MCF 10A (cell line): ENCODE data around the gene C6. TPM values are rescaled to one million over a fixed set of nuclear protein-coding genes. Genes with fewer than 3 reads are reported as not detected.

ENCODE experiments used
- BruUV-seq: library from RNA; stranded (reverse); fragments of 400-500 nt; replicated peaks from 2 replicates; lab custom pipeline; 2021; lab: Mats Ljungman, UMichigan
- CTCF ChIA-PET: fragments of 300-600 bp; sonication (Branson Sonifier 250); formaldehyde crosslinking; extraction: SDS; loops from one replicate; lab custom pipeline; 2021; ENCODE audit warnings: antibody characterized with exemption, inconsistent platforms; lab: Yijun Ruan, JAX
- POLR2A ChIA-PET: fragments of 300-600, 350-650 bp; sonication (Branson Sonifier 250); formaldehyde crosslinking; extraction: SDS; loops from one replicate; lab custom pipeline; 2020; ENCODE audit warnings: antibody characterized with exemption, inconsistent platforms; lab: Yijun Ruan, JAX
- DNase-seq: peaks from one replicate; pipeline ENCODE4 v3.0.0-alpha.2; 2018; ENCODE audit not compliant: unreplicated experiment
- H3K27ac Mint-ChIP-seq: one replicate; pipeline ENCODE4 v1.8.0; 2022; ENCODE audit warnings: mild to moderate bottlenecking, low read depth, mixed read lengths; ENCODE audit not compliant: unreplicated experiment
- H3K27me3 Mint-ChIP-seq: one replicate; pipeline ENCODE4 v1.8.0; 2022; ENCODE audit warnings: mixed read lengths; ENCODE audit not compliant: insufficient read depth, unreplicated experiment
- H3K36me3 Mint-ChIP-seq: one replicate; pipeline ENCODE4 v1.8.0; 2022; ENCODE audit warnings: mild to moderate bottlenecking, moderate library complexity, mixed read lengths; ENCODE audit not compliant: insufficient read depth, unreplicated experiment
- H3K4me1 Mint-ChIP-seq: one replicate; pipeline ENCODE4 v1.8.0; 2022; ENCODE audit warnings: mixed read lengths; ENCODE audit not compliant: insufficient read depth, unreplicated experiment
- H3K4me3 Mint-ChIP-seq: one replicate; pipeline ENCODE4 v1.8.0; 2022; ENCODE audit warnings: mild to moderate bottlenecking, moderate library complexity, mixed read lengths; ENCODE audit not compliant: unreplicated experiment
- H3K9me3 Mint-ChIP-seq: one replicate; pipeline ENCODE4 v1.8.0; 2022; ENCODE audit warnings: mixed read lengths; ENCODE audit not compliant: unreplicated experiment
- intact Hi-C: fragments of 100-400 bp; cut with micrococcal nuclease; formaldehyde crosslinking; loops from 2 replicates; pipeline ENCODE4 v1.14.1; 2022
- total RNA-seq: library from RNA; stranded (reverse); gene quantifications from 2 replicates; pipeline ENCODE4 v1.2.3, GENCODE V29; 2022
- TF ChIP-seq, protein P1 (sequence below): fragments of 200-600 bp; IDR thresholded peaks from one replicate; pipeline ENCODE4 v1.8.0; 2022; ENCODE audit warnings: antibody characterized with exemption, mild to moderate bottlenecking; ENCODE audit not compliant: unreplicated experiment

The C6 gene
- total RNA-seq, 1 experiment from 2014 or later = not detected

- ChIA-PET CTCF (no interaction called here), POLR2A (no interaction called here)
- BruUV-seq = no TSS peak
- TF ChIP-seq, protein P1, sequence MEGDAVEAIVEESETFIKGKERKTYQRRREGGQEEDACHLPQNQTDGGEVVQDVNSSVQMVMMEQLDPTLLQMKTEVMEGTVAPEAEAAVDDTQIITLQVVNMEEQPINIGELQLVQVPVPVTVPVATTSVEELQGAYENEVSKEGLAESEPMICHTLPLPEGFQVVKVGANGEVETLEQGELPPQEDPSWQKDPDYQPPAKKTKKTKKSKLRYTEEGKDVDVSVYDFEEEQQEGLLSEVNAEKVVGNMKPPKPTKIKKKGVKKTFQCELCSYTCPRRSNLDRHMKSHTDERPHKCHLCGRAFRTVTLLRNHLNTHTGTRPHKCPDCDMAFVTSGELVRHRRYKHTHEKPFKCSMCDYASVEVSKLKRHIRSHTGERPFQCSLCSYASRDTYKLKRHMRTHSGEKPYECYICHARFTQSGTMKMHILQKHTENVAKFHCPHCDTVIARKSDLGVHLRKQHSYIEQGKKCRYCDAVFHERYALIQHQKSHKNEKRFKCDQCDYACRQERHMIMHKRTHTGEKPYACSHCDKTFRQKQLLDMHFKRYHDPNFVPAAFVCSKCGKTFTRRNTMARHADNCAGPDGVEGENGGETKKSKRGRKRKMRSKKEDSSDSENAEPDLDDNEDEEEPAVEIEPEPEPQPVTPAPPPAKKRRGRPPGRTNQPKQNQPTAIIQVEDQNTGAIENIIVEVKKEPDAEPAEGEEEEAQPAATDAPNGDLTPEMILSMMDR = no peak
- Mint-ChIP-seq H3K4me3 (no peak overlapping the region), H3K9me3 (no peaks in the 10 kb centered on the region), H3K4me1 (no peaks in the 10 kb centered on the region), H3K27ac (no peak overlapping the region), H3K27me3 (no peaks in the 10 kb centered on the region), H3K36me3 (no peaks in the 10 kb centered on the region)
- intact Hi-C loops = no loop called here
- no peak for DNase-seq
Observed at GRCh38 chr5:41120600-41120999, 92.7 kb downstream of the C6 start.

DNA sequence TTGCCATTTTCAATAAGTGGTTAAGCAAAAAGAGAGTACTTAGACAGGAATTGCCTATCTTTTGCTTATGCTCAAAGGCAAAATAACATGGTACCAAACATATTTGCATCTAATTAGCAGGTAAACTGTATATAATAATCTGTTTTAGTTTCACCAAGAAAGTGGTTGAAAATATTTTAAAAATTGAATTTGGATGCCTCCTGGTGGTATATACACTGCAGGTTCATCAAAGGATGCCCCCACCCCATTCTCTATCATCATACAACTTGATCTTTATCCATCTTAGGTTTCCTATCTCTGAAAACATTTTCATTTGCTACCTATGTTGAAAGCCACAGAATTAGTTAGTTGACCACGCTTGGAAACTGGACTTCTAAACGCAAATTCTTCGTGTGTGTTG lies 95.2 kb downstream of the C6 start:
- no peaks in the 10 kb centered on the region for H3K9me3 Mint-ChIP-seq
- POLR2A ChIA-PET = no interaction called here
- BruUV-seq = no TSS peak
- no peaks in the 10 kb centered on the region for H3K27me3 Mint-ChIP-seq
- no peak for DNase-seq
- H3K4me1 Mint-ChIP-seq = no peaks in the 10 kb centered on the region
- H3K27ac Mint-ChIP-seq = no peak overlapping the region
- H3K36me3 Mint-ChIP-seq = no peaks in the 10 kb centered on the region
- CTCF ChIA-PET = interaction anchor here (1.7 kb wide), 1 partner anchor 213 kb away, joined by 5 read pairs; no protein-coding TSS in a partner anchor
- intact Hi-C loops = loop anchor here (10.0 kb wide), 1 partner anchor 213 kb away; the partner anchor contains the start of gene C7
- TF ChIP-seq, protein P1 = no peak
- no peak overlapping the region for H3K4me3 Mint-ChIP-seq

DNA sequence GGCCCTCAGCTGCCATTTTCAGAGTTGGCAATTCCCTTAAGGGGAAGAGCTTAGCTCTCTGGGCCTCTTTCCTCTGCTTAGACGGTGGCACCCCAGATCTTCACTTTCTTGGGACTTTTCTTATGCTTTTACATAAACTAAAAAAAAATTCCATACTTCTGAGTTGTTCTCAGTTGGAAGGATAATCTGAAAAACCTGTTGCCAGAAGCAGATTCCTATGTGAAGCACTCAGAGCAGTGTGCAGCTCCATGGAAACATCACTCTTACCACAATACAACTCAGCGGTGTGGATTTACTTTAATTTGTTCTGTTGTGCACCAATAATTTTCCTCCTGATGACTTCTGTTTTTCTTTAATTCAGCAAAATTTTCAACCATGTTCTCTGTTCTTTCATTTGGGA lies 98.1 kb downstream of the C6 start:
- no peak overlapping the region for H3K4me3 Mint-ChIP-seq
- no peak overlapping the region for H3K27ac Mint-ChIP-seq
- no peaks in the 10 kb centered on the region for H3K27me3 Mint-ChIP-seq
- TF ChIP-seq, protein P1 = no peak
- BruUV-seq = no TSS peak
- ChIA-PET POLR2A (interaction anchor here (1.1 kb wide), 1 partner anchor 10 kb away, joined by 3 read pairs; no protein-coding TSS in a partner anchor), CTCF (interaction anchor here (0.6 to 0.7 kb wide), 2 partner anchors 37 to 188 kb away, joined by 3 read pairs; no protein-coding TSS in a partner anchor)
- H3K9me3 Mint-ChIP-seq = no peaks in the 10 kb centered on the region
- intact Hi-C loops = loop anchor here (10.0 kb wide), 1 partner anchor 210 kb away; the partner anchor contains the start of gene C7
- H3K36me3 Mint-ChIP-seq = no peaks in the 10 kb centered on the region
- DNase-seq = no peak
- no peaks in the 10 kb centered on the region for H3K4me1 Mint-ChIP-seq

DNA sequence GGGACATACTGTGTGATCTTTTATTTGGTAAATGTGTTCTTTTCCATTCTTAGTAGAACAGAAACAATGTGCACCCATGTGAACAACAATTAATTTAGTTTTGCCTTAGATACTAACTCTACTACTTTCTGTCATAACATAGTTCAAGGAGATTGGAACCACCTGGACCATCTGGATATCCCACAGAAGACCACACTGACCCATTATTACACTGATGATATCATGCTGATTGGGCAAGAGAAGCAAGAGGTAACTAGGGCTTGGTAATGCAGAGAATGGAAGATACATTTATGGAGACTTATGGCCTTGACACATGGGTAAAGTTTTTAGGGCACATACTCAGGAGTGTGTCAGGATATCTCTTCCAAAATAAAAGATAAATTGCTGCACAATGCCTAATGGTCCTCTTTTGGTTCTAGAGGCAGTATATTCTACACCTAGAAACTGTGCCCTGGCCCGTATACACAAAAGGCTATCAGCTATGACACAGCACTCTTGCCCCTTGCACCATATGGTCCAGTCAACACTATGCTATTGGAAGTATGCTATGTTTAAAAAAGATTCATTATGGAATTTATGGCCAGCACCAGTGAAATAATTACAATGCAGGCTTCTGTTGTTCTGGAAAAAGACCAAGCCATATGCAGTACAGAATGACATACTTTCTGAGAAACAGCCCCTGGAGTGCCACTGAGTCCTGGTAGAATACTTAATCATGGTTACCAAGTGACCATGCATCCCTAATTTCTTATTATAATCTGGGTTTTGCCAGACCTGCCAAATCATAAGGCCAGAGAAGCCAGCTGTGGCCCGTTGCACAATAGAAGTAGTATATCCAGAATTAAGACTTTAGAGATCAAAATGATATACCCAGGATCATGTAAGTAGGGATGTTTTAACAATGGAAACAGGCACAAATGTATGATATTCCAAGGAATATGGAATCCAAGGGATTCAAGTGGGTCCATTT lies 100.6 kb downstream of the C6 start:
- no peaks in the 10 kb centered on the region for H3K27me3 Mint-ChIP-seq
- TF ChIP-seq, protein P1 = no peak
- H3K9me3 Mint-ChIP-seq = no peaks in the 10 kb centered on the region
- POLR2A ChIA-PET = no interaction called here
- no peaks in the 10 kb centered on the region for H3K4me1 Mint-ChIP-seq
- H3K4me3 Mint-ChIP-seq = no peak overlapping the region
- no TSS peak for BruUV-seq
- no peak for DNase-seq
- H3K36me3 Mint-ChIP-seq = no peaks in the 10 kb centered on the region
- intact Hi-C loops = loop anchor here (10.0 kb wide), 1 partner anchor 208 kb away; the partner anchor contains the start of gene C7
- CTCF ChIA-PET = interaction anchor here (0.7 kb wide), 1 partner anchor 16 kb away, joined by 3 read pairs; no protein-coding TSS in a partner anchor
- no peak overlapping the region for H3K27ac Mint-ChIP-seq
